MCF 10A (cell line): Measurements from ENCODE around the gene CCNB1IP1. TPM values are rescaled to one million over a fixed set of nuclear protein-coding genes. Genes with fewer than 3 reads are reported as not detected.

Experiments used
- Bru-seq: library from RNA; stranded (reverse); fragments of 400-500 nt; gene quantifications from one replicate; lab custom pipeline; 2021; lab: Mats Ljungman, UMichigan
- BruChase-seq, 2 experiments: library from RNA; stranded (reverse); fragments of 400-500 nt; gene quantifications; one replicate each; lab custom pipeline; 2021; lab: Mats Ljungman, UMichigan
- BruUV-seq: library from RNA; stranded (reverse); fragments of 400-500 nt; replicated peaks from 2 replicates; lab custom pipeline; 2021; lab: Mats Ljungman, UMichigan
- CTCF ChIA-PET: fragments of 300-600 bp; sonication (Branson Sonifier 250); formaldehyde crosslinking; extraction: SDS; loops from one replicate; lab custom pipeline; 2021; ENCODE audit warnings: antibody characterized with exemption, inconsistent platforms; lab: Yijun Ruan, JAX
- POLR2A ChIA-PET: fragments of 300-600, 350-650 bp; sonication (Branson Sonifier 250); formaldehyde crosslinking; extraction: SDS; loops from one replicate; lab custom pipeline; 2020; ENCODE audit warnings: antibody characterized with exemption, inconsistent platforms; lab: Yijun Ruan, JAX
- DNase-seq: peaks from one replicate; pipeline ENCODE4 v3.0.0-alpha.2; 2018; ENCODE audit not compliant: unreplicated experiment
- H3K27ac Mint-ChIP-seq: one replicate; pipeline ENCODE4 v1.8.0; 2022; ENCODE audit warnings: mild to moderate bottlenecking, low read depth, mixed read lengths; ENCODE audit not compliant: unreplicated experiment
- H3K27me3 Mint-ChIP-seq: one replicate; pipeline ENCODE4 v1.8.0; 2022; ENCODE audit warnings: mixed read lengths; ENCODE audit not compliant: insufficient read depth, unreplicated experiment
- H3K36me3 Mint-ChIP-seq: one replicate; pipeline ENCODE4 v1.8.0; 2022; ENCODE audit warnings: mild to moderate bottlenecking, moderate library complexity, mixed read lengths; ENCODE audit not compliant: insufficient read depth, unreplicated experiment
- H3K4me1 Mint-ChIP-seq: one replicate; pipeline ENCODE4 v1.8.0; 2022; ENCODE audit warnings: mixed read lengths; ENCODE audit not compliant: insufficient read depth, unreplicated experiment
- H3K4me3 Mint-ChIP-seq: one replicate; pipeline ENCODE4 v1.8.0; 2022; ENCODE audit warnings: mild to moderate bottlenecking, moderate library complexity, mixed read lengths; ENCODE audit not compliant: unreplicated experiment
- H3K9me3 Mint-ChIP-seq: one replicate; pipeline ENCODE4 v1.8.0; 2022; ENCODE audit warnings: mixed read lengths; ENCODE audit not compliant: unreplicated experiment
- intact Hi-C: fragments of 100-400 bp; cut with micrococcal nuclease; formaldehyde crosslinking; loops from 2 replicates; pipeline ENCODE4 v1.14.1; 2022
- long read RNA-seq: library from polyadenylated mRNA; stranded (forward); transcript quantifications from one replicate; pipeline ENCODE4 v2.0.0, GENCODE V29; 2022
- total RNA-seq: library from RNA; stranded (reverse); gene quantifications from 2 replicates; pipeline ENCODE4 v1.2.3, GENCODE V29; 2022
- TF ChIP-seq, protein P1 (sequence below): fragments of 200-600 bp; IDR thresholded peaks from one replicate; pipeline ENCODE4 v1.8.0; 2022; ENCODE audit warnings: antibody characterized with exemption, mild to moderate bottlenecking; ENCODE audit not compliant: unreplicated experiment

The CCNB1IP1 gene, protein sequence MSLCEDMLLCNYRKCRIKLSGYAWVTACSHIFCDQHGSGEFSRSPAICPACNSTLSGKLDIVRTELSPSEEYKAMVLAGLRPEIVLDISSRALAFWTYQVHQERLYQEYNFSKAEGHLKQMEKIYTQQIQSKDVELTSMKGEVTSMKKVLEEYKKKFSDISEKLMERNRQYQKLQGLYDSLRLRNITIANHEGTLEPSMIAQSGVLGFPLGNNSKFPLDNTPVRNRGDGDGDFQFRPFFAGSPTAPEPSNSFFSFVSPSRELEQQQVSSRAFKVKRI
- total RNA-seq (105 and 108 TPM in 2 replicates), Bru-seq, nascent RNA (percentile 86 among the genes with signal in this experiment), BruChase-seq, experiment 1, labeled RNA remaining after a 6-hour chase (percentile 77 among the genes with signal in this experiment), BruChase-seq, experiment 2, labeled RNA remaining after a 2-hour chase (percentile 74 among the genes with signal in this experiment)
- long read RNA-seq, transcript CCNB1IP1-202 (7 exons, 1,479 nt) = major isoform, 69 of 91 reads
- long read RNA-seq, partial matches to known transcripts = 8 of 91 reads
- long read RNA-seq, other reads (novel, unspliced or antisense) = 9 of 91 reads

DNA sequence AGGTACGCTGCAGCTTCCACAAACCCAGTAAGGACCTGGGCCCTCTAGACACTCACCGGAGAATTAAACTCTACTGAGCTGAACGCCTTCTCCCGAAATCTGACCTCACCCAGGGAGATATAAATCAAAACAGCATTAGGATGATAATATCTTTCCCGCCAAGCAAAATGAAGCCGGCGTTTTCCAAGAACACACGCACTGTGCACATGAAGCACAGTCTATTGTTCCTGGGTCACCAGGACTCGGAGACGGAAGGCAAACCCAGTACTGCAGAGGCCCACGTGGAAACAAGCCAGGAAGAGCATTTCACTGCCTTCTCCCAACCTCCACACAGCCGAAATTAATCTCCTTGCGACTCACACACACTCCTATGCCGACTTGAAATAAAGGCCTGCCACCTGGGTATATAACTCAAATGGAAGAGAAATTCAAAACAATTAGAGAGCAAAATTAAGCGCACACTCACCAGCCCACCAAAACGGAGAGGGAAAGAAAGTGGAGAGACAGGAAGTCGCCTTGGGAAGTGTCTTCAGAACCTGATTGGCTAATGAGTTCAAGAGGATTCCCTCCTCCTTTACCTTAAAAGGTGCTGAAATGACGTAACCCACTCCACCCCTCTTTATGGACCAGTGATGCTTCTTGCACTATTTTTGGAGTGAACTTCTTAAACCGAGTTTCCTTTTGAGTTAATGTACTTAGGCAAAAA lies at the start of gene CCNB1IP1:
CCNB1IP1 (minus strand) TSS at position 492 of the 706 bp plus-strand sequence. CDS start 16,756 bp downstream, outside the sequence.
- ChIA-PET CTCF (interaction anchor here (0.5 to 9.9 kb wide), 10 partner anchors 10 to 1227 kb away, joined by 3 to 152 read pairs (median 3); partner anchors contain the start of genes PARP2 and PNP), POLR2A (interaction anchor here (0.6 to 9.8 kb wide), 19 partner anchors 10 to 351 kb away, joined by 3 to 205 read pairs (median 4); partner anchors contain the start of genes APEX1, OSGEP, PARP2 and PIP4P1)
- H3K4me1 Mint-ChIP-seq = peaks cover 25% of the 10 kb centered on the region
- H3K36me3 Mint-ChIP-seq = peaks cover 8% of the 10 kb centered on the region
- H3K9me3 Mint-ChIP-seq = no peaks in the 10 kb centered on the region
- peak within 1 kb of the TSS; percentile 93 for H3K4me3 Mint-ChIP-seq
- H3K27ac Mint-ChIP-seq = peak within 1 kb of the TSS; percentile 94
- BruUV-seq = TSS peak; percentile 86
- intact Hi-C loops = loop anchor here (2.0 kb wide), 1 partner anchor 128 kb away; the partner anchor contains the start of gene PIP4P1
- DNase-seq = peak; percentile 94
- TF ChIP-seq, protein P1, sequence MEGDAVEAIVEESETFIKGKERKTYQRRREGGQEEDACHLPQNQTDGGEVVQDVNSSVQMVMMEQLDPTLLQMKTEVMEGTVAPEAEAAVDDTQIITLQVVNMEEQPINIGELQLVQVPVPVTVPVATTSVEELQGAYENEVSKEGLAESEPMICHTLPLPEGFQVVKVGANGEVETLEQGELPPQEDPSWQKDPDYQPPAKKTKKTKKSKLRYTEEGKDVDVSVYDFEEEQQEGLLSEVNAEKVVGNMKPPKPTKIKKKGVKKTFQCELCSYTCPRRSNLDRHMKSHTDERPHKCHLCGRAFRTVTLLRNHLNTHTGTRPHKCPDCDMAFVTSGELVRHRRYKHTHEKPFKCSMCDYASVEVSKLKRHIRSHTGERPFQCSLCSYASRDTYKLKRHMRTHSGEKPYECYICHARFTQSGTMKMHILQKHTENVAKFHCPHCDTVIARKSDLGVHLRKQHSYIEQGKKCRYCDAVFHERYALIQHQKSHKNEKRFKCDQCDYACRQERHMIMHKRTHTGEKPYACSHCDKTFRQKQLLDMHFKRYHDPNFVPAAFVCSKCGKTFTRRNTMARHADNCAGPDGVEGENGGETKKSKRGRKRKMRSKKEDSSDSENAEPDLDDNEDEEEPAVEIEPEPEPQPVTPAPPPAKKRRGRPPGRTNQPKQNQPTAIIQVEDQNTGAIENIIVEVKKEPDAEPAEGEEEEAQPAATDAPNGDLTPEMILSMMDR = no peak
- no peaks in the 10 kb centered on the region for H3K27me3 Mint-ChIP-seq

DNA sequence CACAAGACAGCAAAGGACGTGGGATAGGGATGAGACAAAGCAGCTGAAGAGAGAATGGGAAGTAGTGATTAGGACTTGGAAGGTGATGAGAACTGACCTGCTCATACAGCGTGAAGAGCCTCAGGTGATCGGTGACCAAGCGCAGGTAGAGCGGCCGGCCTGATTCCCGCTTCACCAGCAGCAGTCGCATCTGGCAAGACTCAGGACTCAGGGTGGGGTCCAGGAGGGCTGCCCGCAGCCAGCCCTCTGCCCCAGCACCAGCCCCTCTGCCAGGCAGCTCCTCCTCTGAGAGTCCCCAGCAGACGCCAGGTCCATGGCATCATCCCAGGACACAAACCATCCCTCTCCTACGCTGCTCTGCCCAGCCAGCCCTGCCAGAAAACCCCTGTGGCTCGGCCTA lies 49.4 kb upstream of the CCNB1IP1 start:
- no peak overlapping the region for H3K27ac Mint-ChIP-seq
- intact Hi-C loops = no loop called here
- CTCF ChIA-PET = interaction anchor here (0.6 to 1.2 kb wide), 2 partner anchors 9 to 19 kb away, joined by 3 to 4 read pairs; no protein-coding TSS in a partner anchor
- no peaks in the 10 kb centered on the region for H3K27me3 Mint-ChIP-seq
- TF ChIP-seq, protein P1 = no peak
- no peak for DNase-seq
- BruUV-seq = no TSS peak
- H3K9me3 Mint-ChIP-seq = no peaks in the 10 kb centered on the region
- H3K36me3 Mint-ChIP-seq = peaks cover 47% of the 10 kb centered on the region
- H3K4me3 Mint-ChIP-seq = no peak overlapping the region
- H3K4me1 Mint-ChIP-seq = no peaks in the 10 kb centered on the region
- POLR2A ChIA-PET = no interaction called here

DNA sequence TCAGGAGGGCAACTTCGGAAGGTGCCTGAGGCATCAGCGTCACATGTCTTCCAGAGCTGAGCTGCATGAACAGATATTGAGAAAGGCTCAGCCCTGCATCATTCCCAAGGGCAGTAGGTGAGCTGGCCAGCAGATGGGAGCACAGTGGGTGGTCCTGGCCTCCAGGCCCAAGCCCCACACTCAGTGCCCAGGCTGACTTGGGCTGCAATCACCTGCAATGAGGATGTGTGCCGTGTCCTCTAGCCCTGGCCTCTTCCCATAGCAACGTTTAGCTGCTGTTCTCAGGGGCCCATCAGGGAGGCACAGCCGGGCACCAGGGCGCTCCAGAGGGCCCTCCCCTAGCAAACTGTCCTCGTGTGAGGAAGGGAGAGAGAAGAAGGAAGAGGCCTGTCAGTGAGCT lies 48.3 kb upstream of the CCNB1IP1 start:
- Mint-ChIP-seq H3K27me3 (no peaks in the 10 kb centered on the region), H3K9me3 (no peaks in the 10 kb centered on the region), H3K4me3 (no peak overlapping the region), H3K27ac (no peak overlapping the region), H3K4me1 (no peaks in the 10 kb centered on the region), H3K36me3 (peaks cover 48% of the 10 kb centered on the region)
- CTCF ChIA-PET = interaction anchor here (0.8 to 1.1 kb wide), 3 partner anchors 9 to 226 kb away, joined by 3 to 5 read pairs (median 4); no protein-coding TSS in a partner anchor
- POLR2A ChIA-PET = interaction anchor here (1.4 kb wide), 1 partner anchor 10 kb away, joined by 3 read pairs; no protein-coding TSS in a partner anchor
- no TSS peak for BruUV-seq
- intact Hi-C loops = no loop called here
- TF ChIP-seq, protein P1 = no peak
- no peak for DNase-seq
